ENCODE measurements around the gene TMPRSS13. TPM values are rescaled to one million over a fixed set of nuclear protein-coding genes. Genes with fewer than 3 reads are reported as not detected.

TMPRSS13 gene
- total RNA-seq, 1 donor from 2014 or later, result not detected

DNA sequence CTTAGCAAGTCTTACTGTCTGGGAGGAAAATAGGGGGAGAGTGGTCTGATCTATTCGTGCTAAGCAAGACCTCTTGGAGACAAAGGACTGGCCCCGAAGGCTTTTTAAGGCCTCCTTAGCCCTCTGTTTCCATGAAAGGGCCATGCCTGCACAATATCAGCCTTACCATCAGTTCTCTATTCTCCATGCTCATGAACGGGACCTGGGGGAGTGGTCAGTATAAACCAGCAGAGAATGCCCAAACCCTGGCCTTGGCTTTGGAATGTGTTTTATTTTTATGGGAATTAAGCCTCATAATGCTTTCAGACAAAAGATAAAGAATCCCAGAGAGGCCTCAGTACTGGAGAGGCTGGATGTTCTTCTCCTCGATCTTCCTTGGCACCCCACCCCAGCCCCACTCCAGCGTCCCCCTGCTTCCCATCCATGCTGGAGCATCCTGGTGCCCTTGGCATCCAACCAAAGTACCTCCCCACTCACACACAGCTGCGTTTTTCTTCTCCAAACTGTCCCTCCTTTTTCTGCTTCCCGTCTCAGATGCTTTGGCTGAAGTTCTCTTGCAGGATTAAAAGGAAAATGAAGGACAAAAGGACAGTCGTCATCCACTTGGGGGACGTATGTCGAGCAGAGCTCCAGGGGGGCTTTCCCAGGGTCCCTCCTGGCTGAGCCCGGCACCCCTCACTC lies 71.3 kb downstream of the TMPRSS13 start:
- H3K27ac Mint-ChIP-seq (ENCODE audit: unreplicated experiment), result no peak overlapping the region
- TF ChIP-seq, protein P1, sequence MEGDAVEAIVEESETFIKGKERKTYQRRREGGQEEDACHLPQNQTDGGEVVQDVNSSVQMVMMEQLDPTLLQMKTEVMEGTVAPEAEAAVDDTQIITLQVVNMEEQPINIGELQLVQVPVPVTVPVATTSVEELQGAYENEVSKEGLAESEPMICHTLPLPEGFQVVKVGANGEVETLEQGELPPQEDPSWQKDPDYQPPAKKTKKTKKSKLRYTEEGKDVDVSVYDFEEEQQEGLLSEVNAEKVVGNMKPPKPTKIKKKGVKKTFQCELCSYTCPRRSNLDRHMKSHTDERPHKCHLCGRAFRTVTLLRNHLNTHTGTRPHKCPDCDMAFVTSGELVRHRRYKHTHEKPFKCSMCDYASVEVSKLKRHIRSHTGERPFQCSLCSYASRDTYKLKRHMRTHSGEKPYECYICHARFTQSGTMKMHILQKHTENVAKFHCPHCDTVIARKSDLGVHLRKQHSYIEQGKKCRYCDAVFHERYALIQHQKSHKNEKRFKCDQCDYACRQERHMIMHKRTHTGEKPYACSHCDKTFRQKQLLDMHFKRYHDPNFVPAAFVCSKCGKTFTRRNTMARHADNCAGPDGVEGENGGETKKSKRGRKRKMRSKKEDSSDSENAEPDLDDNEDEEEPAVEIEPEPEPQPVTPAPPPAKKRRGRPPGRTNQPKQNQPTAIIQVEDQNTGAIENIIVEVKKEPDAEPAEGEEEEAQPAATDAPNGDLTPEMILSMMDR (IDR thresholded peaks at IDR 0.05), result no peak
- no peak overlapping the region for H3K4me3 Mint-ChIP-seq (ENCODE audit: unreplicated experiment)
- no peaks in the 10 kb centered on the region for H3K36me3 Mint-ChIP-seq (ENCODE audit: unreplicated experiment)
- H3K27me3 Mint-ChIP-seq (ENCODE audit: unreplicated experiment), result peaks cover 3% of the 10 kb centered on the region
- no peak for DNase-seq (ENCODE audit: extremely low spot score, unreplicated experiment)
- H3K9me3 Mint-ChIP-seq (ENCODE audit: unreplicated experiment), result peaks cover 2% of the 10 kb centered on the region
- H3K4me1 Mint-ChIP-seq (ENCODE audit: unreplicated experiment), result peaks cover 5% of the 10 kb centered on the region

DNA sequence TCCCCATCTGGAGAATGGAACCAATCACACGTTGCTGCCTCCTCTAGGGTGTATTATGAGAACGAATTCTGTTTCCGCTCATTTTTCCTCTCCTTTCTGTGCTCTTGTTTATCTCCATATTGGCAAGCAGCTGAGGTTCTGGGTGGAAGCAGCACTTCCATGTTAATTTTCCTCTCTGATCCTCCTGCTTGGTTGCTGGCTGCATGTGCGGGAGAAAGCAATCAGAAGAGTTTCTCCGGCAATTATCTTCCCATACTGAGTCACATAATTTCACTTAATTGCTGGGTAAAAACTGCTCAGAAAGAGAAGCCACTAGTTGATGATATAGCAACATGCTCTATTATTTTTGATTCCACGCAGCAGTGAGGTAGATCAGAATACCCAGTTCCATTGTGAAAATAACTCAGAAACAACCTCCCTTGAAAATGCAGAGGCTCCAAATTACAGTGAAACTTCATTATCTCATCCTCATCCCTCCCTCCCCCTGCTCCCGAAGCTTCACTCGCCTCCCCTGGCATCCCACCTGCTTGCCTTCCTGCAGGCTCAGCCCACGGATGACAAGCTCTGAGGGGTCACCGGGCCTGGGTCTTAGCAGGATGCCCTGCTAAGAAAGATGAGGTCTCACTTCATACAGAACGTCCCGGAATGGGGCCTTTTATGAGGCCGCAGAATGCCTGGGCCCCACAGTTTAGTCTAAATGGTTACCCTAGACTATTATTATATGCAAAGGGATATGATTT lies 73.1 kb downstream of the TMPRSS13 start:
- H3K27ac Mint-ChIP-seq (ENCODE audit: unreplicated experiment), result no peak overlapping the region
- no peak overlapping the region for H3K4me3 Mint-ChIP-seq (ENCODE audit: unreplicated experiment)
- H3K36me3 Mint-ChIP-seq (ENCODE audit: unreplicated experiment), result no peaks in the 10 kb centered on the region
- H3K4me1 Mint-ChIP-seq (ENCODE audit: unreplicated experiment), result no peaks in the 10 kb centered on the region
- DNase-seq (ENCODE audit: extremely low spot score, unreplicated experiment), result peak; percentile 77
- peaks cover 9% of the 10 kb centered on the region for H3K27me3 Mint-ChIP-seq (ENCODE audit: unreplicated experiment)
- TF ChIP-seq, protein P1 (IDR thresholded peaks at IDR 0.05), result no peak
- H3K9me3 Mint-ChIP-seq (ENCODE audit: unreplicated experiment), result peaks cover 8% of the 10 kb centered on the region

DNA sequence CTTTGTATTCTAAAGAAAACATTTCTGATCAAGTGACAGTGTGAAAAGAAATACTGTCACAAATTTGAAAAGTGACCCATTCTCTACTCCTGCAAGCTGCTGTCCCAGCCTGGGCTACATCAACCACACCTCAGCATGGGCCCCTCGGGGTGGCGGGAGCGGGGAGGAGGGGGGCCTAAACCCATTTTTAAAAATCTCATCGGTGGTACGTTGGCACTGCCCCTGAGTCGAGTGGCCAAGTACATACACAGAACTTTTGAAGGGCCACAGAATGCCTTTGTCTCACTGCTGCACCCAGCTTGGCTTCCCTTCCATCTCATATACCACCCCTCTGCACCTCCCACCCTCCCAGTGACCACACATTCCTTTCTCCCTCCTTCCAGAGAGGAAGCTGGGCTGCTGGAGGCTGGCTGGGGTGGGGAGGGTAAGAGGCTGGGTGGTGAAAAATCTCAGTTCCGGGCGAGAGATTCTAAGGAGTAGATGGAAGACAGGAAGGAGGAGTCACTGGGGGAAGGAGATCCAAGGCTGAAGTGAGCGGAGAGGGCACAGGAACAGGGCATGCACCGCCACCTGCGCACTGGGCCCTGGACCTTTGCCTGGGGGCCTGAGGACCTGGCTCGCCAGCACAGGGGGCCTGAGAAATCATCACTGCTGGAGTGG lies 73.9 kb downstream of the TMPRSS13 start:
- Mint-ChIP-seq H3K9me3 (ENCODE audit: unreplicated experiment) (peaks cover 8% of the 10 kb centered on the region), H3K4me1 (ENCODE audit: unreplicated experiment) (no peaks in the 10 kb centered on the region), H3K36me3 (ENCODE audit: unreplicated experiment) (no peaks in the 10 kb centered on the region), H3K27ac (ENCODE audit: unreplicated experiment) (no peak overlapping the region), H3K27me3 (ENCODE audit: unreplicated experiment) (peaks cover 10% of the 10 kb centered on the region), H3K4me3 (ENCODE audit: unreplicated experiment) (no peak overlapping the region)
- DNase-seq (ENCODE audit: extremely low spot score, unreplicated experiment), result no peak
- TF ChIP-seq, protein P1 (IDR thresholded peaks at IDR 0.05), result no peak

DNA sequence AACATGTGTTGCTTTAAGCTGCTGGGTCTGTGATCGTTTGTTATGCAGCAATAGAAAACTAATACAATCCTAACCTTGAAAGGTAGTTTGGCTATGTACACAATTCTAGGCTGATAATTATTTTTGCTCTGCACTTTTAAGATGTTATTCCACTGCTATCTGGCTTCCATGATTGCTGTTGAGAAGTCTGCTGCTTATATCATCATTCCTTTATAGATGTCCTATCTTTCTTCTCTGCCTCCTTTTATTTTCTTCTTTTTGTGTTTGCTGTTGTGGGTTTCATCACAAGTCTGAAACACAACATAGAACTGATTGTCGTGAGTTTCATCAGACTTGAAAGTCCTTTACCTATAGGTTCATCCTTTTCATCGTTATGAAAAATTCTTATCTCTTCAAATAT lies 76.9 kb downstream of the TMPRSS13 start:
- TF ChIP-seq, protein P1 (IDR thresholded peaks at IDR 0.05), result no peak
- no peak overlapping the region for H3K4me3 Mint-ChIP-seq (ENCODE audit: unreplicated experiment)
- peaks cover 15% of the 10 kb centered on the region for H3K27me3 Mint-ChIP-seq (ENCODE audit: unreplicated experiment)
- peaks cover 8% of the 10 kb centered on the region for H3K9me3 Mint-ChIP-seq (ENCODE audit: unreplicated experiment)
- H3K27ac Mint-ChIP-seq (ENCODE audit: unreplicated experiment), result no peak overlapping the region
- no peaks in the 10 kb centered on the region for H3K4me1 Mint-ChIP-seq (ENCODE audit: unreplicated experiment)
- no peaks in the 10 kb centered on the region for H3K36me3 Mint-ChIP-seq (ENCODE audit: unreplicated experiment)
- no peak for DNase-seq (ENCODE audit: extremely low spot score, unreplicated experiment)

DNA sequence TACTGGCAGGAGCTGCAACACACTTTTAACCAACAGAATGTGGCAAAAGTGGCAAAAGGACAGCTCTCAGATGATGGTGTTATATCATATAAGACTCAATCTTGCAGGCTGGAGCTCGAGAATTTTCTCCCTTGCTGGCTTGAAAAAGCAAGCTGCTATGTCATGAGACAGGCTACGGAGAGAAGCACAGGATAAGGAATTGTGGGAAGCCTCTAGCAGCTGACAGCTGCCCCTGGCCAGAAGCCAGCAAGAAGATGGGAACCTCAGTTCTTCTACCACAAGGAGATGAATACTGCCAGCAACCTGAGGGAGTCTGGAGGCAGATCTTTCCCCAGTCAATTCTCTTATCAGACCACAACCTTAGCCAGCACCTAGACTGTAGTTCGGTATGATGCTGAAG lies 77.3 kb downstream of the TMPRSS13 start:
- no peak overlapping the region for H3K4me3 Mint-ChIP-seq (ENCODE audit: unreplicated experiment)
- DNase-seq (ENCODE audit: extremely low spot score, unreplicated experiment), result no peak
- H3K27me3 Mint-ChIP-seq (ENCODE audit: unreplicated experiment), result peaks cover 17% of the 10 kb centered on the region
- peaks cover 8% of the 10 kb centered on the region for H3K9me3 Mint-ChIP-seq (ENCODE audit: unreplicated experiment)
- H3K4me1 Mint-ChIP-seq (ENCODE audit: unreplicated experiment), result no peaks in the 10 kb centered on the region
- H3K36me3 Mint-ChIP-seq (ENCODE audit: unreplicated experiment), result no peaks in the 10 kb centered on the region
- H3K27ac Mint-ChIP-seq (ENCODE audit: unreplicated experiment), result no peak overlapping the region
- TF ChIP-seq, protein P1 (IDR thresholded peaks at IDR 0.05), result no peak

All from osteocyte (in vitro differentiated cells).